GM13976 (cell line): ENCODE results near the gene MELTF.

Source experiments
- DNase-seq: peaks from one replicate; pipeline ENCODE4 v3.0.0; 2012; ENCODE audit warnings: low spot score
- in situ Hi-C: fragments of 300-500 bp; cut with MboI; formaldehyde crosslinking; loops from one replicate; pipeline ENCODE4 v1.12.0; 2022; ENCODE audit warnings: low sequenced_read_pairs, mixed read lengths, inconsistent platforms; ENCODE audit not compliant: unreplicated experiment
- TF ChIP-seq, protein P1 (sequence below): IDR thresholded peaks from 2 replicates; pipeline ENCODE4 v1.5.1; 2012; ENCODE audit warnings: borderline replicate concordance, mild to moderate bottlenecking; ENCODE audit not compliant: insufficient read depth; ENCODE audit errors: extremely low read depth, missing control alignments, control extremely low read depth

MELTF gene

DNA sequence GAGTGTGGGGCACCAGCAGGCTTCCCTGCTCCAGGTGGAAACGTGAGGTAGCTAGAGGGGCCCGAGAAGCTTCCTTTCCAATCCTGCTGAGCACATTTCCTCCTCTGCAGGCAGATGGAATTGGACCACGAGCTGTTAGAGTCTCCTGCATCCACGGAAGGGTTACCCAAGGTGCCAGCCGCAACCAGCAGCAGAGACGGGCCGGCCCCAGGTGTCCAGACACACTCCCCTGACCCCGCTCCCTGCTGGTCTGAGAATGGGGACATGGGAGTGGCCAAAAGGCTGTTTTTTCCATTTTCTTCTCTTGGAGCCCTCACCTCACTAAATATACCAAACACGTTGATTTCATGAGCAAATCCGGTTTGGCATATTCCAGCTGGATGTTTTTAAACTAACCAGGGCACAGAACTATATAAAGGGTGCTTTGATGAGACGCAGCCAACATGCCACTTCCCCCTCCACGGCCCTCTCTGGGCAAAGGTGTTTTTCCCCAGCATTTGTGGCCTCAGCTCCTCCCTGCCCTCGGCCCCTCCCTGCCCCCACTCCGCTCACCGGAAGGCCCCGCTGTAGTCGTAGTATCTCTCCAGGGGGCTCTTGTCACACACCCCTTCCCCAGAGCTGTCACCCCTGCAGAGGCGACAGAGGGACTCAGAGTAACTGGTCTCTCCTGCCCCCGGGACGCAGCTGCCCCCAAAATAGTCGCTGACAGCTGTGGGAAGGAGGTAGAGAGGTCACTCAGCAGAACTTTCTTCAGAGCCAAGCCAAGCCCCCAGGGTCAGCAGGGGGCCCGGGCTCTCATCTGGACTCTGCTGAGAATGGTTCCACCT lies 7.0 kb downstream of the MELTF start:
- DNase-seq, result peak; percentile 36

DNA sequence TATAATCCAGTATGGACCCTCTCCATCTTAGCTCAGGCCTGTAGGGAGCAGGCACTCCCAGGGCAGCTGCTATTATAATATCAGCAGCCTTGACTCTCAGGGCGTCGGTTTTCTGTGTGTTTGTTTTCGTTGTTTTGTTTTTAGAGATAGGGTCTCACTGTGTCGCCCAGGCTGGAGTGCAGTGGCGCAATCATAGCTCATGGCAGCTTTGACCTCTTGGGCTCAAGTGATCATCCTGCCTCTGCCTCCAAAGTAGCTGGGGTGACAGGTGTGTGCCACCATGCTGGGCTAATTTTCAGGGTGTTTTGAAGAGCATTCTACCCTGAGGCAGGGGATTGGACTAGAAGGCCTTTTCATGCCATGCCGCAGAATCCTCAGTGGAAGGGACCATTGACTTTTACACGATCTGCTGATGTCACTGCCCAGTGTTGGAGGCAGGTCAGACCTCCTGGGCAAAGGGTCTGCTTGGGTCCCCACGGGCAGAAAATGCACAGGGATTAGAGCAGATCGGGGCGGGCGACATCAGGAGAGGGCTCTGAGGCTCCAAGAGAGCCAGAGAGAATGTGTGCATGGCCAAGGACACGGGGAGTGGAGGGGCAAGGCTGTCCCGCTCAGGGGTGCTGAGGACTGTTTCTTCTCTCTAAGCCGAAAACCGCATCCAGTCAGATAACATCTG lies 7.8 kb downstream of the MELTF start:
- in situ Hi-C loops, result loop anchor here (25.0 kb wide), 1 partner anchor 165 kb away; no protein-coding TSS in a partner anchor
- no peak for DNase-seq
- TF ChIP-seq, protein P1, sequence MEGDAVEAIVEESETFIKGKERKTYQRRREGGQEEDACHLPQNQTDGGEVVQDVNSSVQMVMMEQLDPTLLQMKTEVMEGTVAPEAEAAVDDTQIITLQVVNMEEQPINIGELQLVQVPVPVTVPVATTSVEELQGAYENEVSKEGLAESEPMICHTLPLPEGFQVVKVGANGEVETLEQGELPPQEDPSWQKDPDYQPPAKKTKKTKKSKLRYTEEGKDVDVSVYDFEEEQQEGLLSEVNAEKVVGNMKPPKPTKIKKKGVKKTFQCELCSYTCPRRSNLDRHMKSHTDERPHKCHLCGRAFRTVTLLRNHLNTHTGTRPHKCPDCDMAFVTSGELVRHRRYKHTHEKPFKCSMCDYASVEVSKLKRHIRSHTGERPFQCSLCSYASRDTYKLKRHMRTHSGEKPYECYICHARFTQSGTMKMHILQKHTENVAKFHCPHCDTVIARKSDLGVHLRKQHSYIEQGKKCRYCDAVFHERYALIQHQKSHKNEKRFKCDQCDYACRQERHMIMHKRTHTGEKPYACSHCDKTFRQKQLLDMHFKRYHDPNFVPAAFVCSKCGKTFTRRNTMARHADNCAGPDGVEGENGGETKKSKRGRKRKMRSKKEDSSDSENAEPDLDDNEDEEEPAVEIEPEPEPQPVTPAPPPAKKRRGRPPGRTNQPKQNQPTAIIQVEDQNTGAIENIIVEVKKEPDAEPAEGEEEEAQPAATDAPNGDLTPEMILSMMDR, result no peak

More for the DNA sequence above, 7.0 kb downstream of the MELTF start:
- TF ChIP-seq, protein P1, result no peak
- in situ Hi-C loops, result loop anchor here (25.0 kb wide), 1 partner anchor 165 kb away; no protein-coding TSS in a partner anchor

DNA sequence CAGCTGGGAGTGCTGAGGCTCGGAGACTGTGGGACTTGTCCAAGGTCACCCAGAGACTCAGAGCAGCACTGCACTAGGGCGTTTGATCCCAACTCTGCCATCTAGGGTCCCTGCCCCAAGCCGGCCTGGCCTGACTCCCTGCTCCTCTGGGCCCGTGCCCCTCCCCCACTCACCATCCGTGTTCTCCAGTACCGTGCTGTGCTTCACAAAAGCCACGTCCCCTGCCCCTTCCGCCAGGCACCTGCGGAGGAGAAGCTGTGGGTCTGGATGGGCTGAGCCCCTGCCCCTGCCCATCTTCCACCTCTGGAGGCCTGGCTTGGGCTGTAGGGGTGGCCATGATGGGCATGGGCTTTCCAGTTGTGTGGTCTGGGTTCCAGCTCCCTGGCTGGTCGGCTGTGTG lies 8.4 kb downstream of the MELTF start:
- in situ Hi-C loops, result loop anchor here (25.0 kb wide), 1 partner anchor 166 kb away; no protein-coding TSS in a partner anchor
- TF ChIP-seq, protein P1, result no peak
- peak; percentile 17 for DNase-seq

DNA sequence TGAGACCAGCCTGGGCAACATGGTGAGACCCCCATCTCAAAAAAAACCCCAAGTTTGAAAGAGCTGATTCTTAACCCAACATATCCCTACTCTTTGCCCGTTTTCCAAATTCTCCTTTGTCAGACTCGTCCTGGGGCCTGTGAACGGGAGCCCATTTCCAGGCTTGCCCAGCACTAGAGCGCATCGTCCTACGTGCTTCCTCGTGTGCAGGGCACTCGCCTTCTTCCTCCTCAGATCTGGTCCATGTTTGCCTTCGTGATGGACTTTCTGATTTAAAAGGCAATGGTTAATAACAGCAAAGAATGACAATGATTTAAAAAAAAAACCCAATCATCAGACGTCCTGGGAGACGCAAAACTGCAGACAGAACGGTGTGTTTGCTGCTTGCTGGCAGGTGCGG lies 10.1 kb downstream of the MELTF start:
- TF ChIP-seq, protein P1, result no peak
- peak; percentile 2 for DNase-seq
- in situ Hi-C loops, result loop anchor here (25.0 kb wide), 1 partner anchor 168 kb away; no protein-coding TSS in a partner anchor

DNA sequence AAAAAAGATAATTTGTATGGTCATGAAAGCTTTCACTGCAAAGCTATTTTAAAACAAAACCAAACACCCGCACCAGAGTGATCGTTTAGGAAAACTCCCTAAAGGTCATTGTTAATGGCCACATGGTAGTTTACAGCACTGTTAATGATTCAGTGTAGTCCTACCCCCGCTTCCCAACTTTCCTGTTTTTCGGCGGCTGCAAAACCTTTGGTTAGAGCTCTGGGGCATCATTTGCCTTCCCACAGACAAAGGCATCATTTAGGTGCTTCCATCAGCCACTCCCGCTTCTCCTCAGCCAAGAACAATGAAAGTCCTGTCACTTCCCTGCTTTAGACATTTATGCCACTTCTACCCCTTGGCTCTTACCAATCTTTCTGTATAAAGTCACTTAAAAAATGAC lies 10.6 kb downstream of the MELTF start:
- DNase-seq, result no peak
- TF ChIP-seq, protein P1, result no peak
- in situ Hi-C loops, result loop anchor here (25.0 kb wide), 1 partner anchor 168 kb away; no protein-coding TSS in a partner anchor

DNA sequence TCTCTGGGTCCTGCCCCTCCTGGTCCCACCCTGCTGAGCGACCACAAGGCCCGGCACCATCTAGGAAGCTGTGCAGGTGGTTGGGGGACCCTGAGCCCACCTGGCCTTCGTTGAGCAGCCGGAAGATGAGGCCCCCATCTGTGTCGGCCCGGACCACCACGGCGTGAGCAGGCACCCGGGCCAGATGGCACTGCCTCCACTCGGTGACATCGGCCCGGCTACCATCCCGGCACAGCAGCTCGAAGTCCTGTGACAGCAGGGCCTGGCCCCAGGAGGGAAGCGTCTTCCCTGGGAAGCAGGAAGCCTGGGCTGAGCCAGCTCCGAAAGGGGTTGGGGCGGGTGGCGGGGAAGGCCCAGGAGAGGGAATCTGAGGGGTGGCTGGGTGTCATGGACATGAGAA lies 12.6 kb downstream of the MELTF start:
- TF ChIP-seq, protein P1, result no peak
- in situ Hi-C loops, result loop anchor here (25.0 kb wide), 1 partner anchor 170 kb away; no protein-coding TSS in a partner anchor
- DNase-seq, result no peak
